HT-29 (cell line): Measurements from ENCODE around the gene MAGEA2B. TPM values are rescaled to one million over a fixed set of nuclear protein-coding genes. Genes with fewer than 3 reads are reported as not detected.
"Not testable (repeated sequence)": the region's sequence is repeated elsewhere in the genome, so short reads cannot be mapped to it uniquely, and the experiment has no call there.

Experiments
- DNase-seq: peaks from one replicate; pipeline ENCODE4 v3.0.0-alpha.2; 2015; ENCODE audit warnings: low spot score
- total RNA-seq: library from RNA; depleted of rRNA; stranded (reverse); fragments of >200 nt; shearing (Covaris generic); gene quantifications from 2 replicates; pipeline ENCODE4 v1.2.3, GENCODE V29; 2014; rRNA removed

Gene MAGEA2B, protein sequence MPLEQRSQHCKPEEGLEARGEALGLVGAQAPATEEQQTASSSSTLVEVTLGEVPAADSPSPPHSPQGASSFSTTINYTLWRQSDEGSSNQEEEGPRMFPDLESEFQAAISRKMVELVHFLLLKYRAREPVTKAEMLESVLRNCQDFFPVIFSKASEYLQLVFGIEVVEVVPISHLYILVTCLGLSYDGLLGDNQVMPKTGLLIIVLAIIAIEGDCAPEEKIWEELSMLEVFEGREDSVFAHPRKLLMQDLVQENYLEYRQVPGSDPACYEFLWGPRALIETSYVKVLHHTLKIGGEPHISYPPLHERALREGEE
- total RNA-seq = 0.21 TPM in 1 of 2 replicates, not detected in the other

DNA sequence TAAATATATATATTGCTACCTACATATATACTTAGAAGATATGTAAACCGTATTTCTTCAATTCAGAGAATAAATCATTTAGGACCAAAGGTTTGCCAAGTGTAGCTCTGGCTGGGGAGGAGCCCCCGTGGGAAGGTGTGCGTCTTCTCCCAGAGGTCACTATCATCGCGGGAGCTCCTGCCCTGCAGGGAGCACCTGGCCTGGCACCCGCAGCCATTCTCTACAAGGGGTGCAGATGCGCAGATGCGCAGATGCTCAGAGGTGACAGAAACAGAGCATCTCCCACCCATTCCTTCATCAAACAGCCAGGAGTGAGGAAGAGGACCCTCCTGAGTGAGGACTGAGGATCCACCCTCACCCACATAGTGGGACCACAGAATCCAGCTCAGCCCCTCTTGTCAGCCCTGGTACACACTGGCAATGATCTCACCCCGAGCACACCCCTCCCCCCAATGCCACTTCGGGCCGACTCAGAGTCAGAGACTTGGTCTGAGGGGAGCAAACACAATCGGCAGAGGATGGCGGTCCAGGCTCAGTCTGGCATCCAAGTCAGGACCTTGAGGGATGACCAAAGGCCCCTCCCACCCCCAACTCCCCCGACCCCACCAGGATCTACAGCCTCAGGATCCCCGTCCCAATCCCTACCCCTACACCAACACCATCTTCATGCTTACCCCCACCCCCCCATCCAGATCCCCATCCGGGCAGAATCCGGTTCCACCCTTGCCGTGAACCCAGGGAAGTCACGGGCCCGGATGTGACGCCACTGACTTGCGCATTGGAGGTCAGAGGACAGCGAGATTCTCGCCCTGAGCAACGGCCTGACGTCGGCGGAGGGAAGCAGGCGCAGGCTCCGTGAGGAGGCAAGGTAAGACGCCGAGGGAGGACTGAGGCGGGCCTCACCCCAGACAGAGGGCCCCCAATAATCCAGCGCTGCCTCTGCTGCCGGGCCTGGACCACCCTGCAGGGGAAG is at the start of gene MAGEA2B:
MAGEA2B (plus strand) TSS at position 814 of the 973 bp plus-strand sequence. CDS start 2,479 bp downstream, outside the sequence.
- not testable (repeated sequence) for DNase-seq

DNA sequence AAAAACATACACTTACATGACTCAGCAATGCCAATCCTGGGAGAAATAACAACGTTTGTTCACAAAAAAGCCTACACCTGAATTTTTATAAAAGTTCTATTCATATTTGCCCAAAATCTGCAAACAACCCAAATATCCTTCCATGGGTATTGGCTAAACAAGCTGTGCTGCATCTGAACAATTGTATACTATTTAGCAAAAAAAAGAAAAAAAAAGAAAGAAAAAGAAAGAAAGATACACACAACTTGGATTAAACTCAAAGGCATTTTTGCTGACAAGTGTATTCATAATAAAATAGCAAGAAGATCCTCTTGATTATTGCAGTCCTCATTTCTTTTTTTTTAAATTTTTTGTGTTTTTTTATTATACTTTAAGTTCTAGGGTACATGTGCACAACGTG is 40.3 kb upstream of the MAGEA2B start:
- DNase-seq = no peak

DNA sequence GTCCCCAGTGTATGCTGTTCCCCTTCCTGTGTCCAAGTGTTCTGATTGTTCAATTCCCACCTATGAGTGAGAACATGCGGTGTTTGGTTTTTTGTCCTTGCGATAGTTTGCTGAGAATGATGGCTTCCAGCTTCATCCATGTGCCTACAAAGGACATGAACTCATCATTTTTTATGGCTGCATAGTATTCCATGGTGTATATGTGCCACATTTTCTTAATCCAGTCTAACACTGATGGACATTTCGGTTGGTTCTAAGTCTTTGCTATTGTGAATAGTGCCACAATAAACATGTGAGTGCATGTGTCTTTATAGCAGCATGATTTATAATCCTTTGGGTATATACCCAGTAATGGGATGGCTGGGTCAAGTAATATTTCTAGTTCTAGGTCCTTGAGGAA is 39.8 kb upstream of the MAGEA2B start:
- not testable (repeated sequence) for DNase-seq

DNA sequence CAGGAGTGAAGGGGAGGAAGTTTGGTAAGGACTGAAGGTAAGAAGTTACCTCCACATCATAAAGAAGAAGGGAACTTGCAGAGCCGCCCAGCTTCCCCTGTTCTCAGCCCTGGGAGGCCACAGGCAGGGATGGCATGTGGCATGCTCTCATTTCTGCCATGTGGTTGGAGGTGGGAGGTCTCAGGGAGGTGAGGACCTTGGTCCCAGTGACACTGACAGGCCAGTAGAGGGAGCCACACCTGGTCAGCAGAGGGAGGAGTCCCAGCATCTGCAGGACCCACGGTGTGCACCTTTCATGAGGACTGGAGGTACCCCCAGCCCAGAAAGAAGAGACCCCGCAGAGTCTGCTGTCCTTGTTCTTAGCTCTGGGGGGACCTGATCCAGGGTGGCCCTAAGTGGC is 33.4 kb upstream of the MAGEA2B start:
- not testable (repeated sequence) for DNase-seq

DNA sequence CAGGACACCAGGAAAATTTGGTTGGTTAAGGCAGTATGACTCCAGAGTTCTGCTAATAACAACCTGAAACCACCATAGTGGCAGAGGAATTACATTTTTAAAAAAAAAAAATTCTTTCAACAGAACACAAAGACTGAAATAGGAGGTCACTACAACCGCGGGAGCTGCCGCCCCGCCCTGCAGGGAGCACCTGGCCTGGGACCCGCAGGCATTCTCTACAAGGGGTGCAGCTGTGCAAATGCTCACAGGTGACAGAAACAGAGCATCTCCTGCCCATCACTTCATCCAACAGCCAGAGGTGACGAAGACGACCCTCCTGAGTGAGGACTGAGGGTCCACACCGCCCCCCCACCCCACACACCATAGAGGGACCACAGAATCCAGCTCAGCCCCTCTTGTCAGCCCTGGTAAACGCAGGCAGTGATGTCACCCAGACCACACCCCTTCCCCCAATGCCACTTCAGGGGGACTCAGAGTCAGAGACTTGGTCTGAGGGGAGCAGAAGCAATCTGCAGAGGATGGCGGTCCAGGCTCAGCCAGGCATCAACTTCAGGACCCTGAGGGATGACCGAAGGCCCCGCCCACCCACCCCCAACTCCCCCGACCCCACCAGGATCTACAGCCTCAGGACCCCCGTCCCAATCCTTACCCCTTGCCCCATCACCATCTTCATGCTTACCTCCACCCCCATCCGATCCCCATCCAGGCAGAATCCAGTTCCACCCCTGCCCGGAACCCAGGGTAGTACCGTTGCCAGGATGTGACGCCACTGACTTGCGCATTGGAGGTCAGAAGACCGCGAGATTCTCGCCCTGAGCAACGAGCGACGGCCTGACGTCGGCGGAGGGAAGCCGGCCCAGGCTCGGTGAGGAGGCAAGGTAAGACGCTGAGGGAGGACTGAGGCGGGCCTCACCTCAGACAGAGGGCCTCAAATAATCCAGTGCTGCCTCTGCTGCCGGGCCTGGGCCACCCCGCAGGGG is 16.2 kb upstream of the MAGEA2B start, which contains the start of gene MAGEA3:
MAGEA3 (plus strand) TSS at position 843 of the 980 bp plus-strand sequence. CDS start 2,039 bp downstream, outside the sequence.
- DNase-seq = not testable (repeated sequence)

DNA sequence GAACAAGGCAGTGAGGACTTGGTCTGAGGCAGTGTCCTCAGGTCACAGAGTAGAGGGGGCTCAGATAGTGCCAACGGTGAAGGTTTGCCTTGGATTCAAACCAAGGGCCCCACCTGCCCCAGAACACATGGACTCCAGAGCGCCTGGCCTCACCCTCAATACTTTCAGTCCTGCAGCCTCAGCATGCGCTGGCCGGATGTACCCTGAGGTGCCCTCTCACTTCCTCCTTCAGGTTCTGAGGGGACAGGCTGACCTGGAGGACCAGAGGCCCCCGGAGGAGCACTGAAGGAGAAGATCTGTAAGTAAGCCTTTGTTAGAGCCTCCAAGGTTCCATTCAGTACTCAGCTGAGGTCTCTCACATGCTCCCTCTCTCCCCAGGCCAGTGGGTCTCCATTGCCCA is 14.0 kb upstream of the MAGEA2B start:
- DNase-seq = not testable (repeated sequence)

DNA sequence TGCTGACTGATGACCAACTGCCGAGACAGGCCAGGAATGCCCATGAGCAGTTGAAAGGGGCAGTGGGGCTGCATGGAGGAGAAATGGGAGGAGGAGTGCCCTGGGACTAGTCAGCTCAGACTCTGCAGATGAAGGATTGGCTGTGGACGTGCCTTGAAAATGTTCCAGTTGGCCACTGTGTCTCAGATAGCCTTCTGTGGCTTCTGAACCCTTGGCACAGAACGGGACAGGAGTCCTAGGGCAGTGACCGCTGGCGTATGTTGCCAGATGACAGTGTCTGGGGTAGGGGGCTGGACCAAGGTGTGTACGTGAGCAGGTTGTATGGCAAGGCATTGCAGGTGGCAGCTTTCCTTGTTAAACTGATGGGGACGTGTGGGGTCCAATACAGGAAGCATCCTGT is 7.9 kb upstream of the MAGEA2B start:
- DNase-seq = not testable (repeated sequence)

DNA sequence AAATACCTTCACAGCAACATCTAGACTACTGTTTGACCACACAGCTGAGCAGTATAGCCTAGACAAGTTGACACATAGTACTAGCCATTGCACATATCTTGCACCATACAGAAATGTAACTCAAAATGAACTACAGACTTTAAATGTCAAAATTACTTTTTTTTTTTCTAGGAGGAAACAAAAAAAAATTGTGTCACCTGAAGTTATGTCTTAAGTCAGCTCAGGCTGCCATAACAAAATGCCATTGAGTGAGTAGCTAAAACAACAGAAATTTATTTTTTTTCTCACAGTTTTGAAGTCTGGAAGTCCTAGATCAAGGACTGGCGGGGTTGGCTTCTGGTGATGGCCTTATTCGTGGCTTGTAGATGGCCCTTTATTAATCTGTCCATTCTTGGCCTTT is 5.3 kb upstream of the MAGEA2B start, which contains the start of gene CSAG2:
CSAG2 (minus strand) TSS at position 101 of the 400 bp plus-strand sequence. CDS start 161 bp downstream, outside the sequence.
- DNase-seq = not testable (repeated sequence)

DNA sequence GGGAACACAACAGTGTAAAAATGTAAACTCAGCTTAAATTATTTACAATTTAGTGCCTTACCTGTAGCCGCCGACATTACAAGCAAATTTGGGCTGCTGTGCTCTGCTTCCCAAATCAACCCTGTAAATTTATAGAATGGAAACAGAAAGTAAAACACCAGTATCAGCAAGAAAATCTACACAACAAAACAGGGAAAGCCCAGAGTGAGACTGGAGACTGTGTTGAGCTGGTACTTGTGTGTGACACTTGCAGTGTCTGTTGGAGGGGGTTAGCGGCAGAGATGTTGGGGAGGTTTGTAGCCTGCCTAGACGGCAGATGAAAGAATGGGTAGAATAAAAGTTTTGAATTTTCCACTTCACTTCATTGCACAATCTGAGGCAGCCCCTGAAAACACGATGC is 1.2 kb upstream of the MAGEA2B start:
- DNase-seq = not testable (repeated sequence)

DNA sequence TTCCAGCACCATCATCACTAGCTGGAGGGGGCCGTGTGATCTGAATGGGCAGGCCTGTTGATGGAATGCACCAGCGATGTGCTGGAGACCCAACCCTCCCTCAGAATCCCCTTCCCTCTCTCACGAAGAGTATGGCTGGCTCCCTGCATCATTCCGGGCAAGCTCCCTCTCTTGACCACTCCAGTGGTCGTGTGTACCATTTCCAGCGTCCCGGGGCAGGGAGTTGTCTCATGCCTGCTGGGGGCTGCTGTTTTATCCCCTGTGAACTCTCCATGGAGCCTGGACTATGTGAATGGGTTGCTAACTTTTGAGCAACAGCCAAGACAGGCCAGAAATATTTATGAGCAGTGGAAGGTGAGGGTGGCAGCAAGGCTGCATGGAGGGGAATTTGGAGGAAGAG is 11.0 kb downstream of the MAGEA2B start:
- DNase-seq = no peak

DNA sequence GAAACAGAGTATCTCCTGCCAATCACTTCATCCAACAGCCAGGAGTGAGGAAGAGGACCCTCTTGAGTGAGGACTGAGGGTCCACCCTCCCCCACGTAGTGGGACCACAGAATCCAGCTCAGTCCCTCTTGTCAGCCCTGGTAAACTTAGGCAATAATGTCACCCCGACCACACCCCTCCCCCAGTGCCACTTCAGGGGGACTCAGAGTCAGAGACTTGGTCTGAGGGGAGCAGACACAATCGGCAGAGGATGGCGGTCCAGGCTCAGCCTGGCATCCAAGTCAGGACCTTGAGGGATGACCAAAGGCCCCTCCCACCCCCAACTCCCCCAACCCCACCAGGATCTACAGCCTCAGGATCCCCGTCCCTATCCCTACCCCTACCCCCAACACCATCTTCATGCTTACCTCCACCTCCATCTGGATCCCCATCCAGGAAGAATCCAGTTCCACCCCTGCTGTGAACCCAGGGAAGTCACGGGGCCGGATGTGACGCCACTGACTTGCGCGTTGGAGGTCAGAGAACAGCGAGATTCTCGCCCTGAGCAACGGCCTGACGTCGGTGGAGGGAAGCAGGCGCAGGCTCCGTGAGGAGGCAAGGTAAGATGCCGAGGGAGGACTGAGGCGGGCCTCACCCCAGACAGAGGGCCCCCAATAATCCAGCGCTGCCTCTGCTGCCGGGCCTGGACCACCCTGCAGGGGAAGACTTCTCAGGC is 19.0 kb downstream of the MAGEA2B start, which contains the start of the genes CSAG1 and MAGEA12:
CSAG1 (minus strand) TSS at position 461 of the 715 bp plus-strand sequence. CDS start 1,261 bp downstream, outside the sequence.
MAGEA12 (plus strand) TSS at position 497 of the 715 bp plus-strand sequence. CDS start 2,405 bp downstream, outside the sequence.
- DNase-seq = no peak

DNA sequence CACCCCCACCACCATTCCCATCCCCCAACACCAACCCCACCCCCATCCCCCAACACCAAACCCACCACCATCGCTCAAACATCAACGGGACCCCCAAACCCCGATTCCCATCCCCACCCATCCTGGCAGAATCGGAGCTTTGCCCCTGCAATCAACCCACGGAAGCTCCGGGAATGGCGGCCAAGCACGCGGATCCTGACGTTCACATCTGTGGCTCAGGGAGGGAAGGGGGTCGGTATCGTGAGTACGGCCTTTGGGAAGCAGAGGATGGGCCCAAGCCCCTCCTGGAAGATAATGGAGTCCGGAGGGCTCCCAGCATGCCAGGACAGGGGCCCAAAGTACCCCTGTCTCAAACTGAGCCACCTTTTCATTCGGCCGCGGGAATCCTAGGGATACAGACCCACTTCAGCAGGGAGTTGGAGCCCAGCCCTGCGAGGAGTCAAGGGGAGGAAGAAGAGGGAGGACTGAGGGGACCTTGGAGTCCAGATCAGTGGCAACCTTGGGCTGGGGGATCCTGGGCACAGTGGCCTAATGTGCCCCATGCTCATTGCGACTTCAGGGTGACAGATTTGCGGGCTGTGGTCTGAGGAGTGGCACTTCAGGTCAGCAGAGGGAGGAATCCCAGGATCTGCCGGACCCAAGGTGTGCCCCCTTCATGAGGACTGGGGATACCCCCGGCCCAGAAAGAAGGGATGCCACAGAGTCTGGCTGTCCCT is 19.9 kb downstream of the MAGEA2B start:
- not testable (repeated sequence) for DNase-seq

DNA sequence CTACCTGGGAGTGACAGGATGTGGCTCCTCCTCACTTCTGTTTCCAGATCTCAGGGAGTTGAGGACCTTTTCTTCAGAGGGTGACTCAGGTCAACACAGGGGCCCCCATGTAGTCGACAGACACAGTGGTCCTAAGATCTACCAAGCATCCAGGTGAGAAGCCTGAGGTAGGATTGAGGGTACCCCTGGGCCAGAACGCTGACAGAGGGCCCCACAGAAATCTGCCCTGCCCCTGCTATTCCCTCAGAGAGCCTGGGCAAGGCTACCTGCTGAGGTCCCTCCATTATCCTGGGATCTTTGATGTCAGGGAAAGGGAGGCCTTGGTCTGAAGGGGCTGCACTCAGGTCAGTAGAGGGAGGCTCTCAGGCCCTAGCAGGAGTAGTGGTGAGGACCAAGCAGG is 20.7 kb downstream of the MAGEA2B start:
- DNase-seq = no peak

DNA sequence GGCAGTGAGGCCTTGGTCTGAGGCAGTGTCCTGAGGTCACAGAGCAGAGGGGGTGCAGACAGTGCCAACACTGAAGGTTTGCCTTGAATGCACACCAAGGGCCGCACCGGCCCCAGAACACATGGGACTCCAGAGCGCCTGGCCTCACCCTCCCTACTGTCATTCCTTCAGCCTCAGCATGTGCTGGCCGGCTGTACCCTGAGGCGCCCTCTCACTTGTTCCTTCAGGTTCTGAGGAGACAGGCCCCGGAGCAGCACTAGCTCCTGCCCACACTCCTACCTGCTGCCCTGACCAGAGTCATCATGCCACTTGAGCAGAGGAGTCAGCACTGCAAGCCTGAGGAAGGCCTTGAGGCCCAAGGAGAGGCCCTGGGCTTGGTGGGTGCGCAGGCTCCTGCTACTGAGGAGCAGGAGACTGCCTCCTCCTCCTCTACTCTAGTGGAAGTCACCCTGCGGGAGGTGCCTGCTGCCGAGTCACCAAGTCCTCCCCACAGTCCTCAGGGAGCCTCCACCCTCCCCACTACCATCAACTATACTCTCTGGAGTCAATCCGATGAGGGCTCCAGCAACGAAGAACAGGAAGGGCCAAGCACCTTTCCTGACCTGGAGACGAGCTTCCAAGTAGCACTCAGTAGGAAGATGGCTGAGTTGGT is 21.6 kb downstream of the MAGEA2B start:
- DNase-seq = no peak

DNA sequence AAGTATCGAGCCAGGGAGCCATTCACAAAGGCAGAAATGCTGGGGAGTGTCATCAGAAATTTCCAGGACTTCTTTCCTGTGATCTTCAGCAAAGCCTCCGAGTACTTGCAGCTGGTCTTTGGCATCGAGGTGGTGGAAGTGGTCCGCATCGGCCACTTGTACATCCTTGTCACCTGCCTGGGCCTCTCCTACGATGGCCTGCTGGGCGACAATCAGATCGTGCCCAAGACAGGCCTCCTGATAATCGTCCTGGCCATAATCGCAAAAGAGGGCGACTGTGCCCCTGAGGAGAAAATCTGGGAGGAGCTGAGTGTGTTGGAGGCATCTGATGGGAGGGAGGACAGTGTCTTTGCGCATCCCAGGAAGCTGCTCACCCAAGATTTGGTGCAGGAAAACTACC is 22.1 kb downstream of the MAGEA2B start:
- not testable (repeated sequence) for DNase-seq

DNA sequence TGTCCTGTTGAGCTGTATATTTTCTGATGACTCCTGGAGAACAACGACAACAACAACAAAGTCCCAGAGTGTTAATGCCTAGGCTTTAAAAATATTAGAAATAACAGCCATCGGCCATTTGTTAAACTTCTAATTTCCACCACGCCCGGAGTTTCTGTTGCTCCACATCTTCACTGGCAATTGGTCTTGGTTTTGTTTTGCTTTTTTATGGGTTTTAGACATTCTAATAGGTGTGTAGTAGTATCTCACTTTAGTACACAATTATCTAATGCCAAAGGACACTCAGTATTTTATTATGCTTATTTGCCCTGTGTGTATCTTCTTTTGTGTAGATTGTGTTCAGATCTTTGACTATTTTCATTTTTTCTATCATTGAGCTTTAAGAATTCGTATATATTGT is 24.1 kb downstream of the MAGEA2B start:
- DNase-seq = no peak

DNA sequence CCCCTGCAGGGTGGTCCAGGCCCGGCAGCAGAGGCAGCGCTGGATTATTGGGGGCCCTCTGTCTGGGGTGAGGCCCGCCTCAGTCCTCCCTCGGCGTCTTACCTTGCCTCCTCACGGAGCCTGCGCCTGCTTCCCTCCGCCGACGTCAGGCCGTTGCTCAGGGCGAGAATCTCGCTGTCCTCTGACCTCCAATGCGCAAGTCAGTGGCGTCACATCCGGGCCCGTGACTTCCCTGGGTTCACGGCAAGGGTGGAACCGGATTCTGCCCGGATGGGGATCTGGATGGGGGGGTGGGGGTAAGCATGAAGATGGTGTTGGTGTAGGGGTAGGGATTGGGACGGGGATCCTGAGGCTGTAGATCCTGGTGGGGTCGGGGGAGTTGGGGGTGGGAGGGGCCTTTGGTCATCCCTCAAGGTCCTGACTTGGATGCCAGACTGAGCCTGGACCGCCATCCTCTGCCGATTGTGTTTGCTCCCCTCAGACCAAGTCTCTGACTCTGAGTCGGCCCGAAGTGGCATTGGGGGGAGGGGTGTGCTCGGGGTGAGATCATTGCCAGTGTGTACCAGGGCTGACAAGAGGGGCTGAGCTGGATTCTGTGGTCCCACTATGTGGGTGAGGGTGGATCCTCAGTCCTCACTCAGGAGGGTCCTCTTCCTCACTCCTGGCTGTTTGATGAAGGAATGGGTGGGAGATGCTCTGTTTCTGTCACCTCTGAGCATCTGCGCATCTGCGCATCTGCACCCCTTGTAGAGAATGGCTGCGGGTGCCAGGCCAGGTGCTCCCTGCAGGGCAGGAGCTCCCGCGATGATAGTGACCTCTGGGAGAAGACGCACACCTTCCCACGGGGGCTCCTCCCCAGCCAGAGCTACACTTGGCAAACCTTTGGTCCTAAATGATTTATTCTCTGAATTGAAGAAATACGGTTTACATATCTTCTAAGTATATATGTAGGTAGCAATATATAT is 39.5 kb downstream of the MAGEA2B start, which contains the start of gene MAGEA2:
MAGEA2 (minus strand) TSS at position 157 of the 965 bp plus-strand sequence. CDS start 2,479 bp downstream, outside the sequence.
- DNase-seq = not testable (repeated sequence)
